Tibial nerve (tissue), 4 donors: ENCODE data around the gene VENTX. TPM values are rescaled to one million over a fixed set of nuclear protein-coding genes. Genes with fewer than 3 reads are reported as not detected.

Experiments used
- DNase-seq, 2 donors: peaks; one replicate each; pipeline ENCODE4 v3.0.0-alpha.2; 2019; ENCODE audit warnings: low spot score in 2 of 2
- H3K27ac ChIP-seq, 4 donors: fragments of 200-600 bp; sonication (generic) in 3 of 4; one replicate each; pipeline ENCODE4 v1.5.1; 2017 to 2019; ENCODE audit warnings: mild to moderate bottlenecking in 1 of 4
- H3K27me3 ChIP-seq, 2 donors: fragments of 200-600 bp; sonication (generic) in 1 of 2; one replicate each; pipeline versions ENCODE4 v1.5.1 to v1.6.0; 2017 to 2019
- H3K36me3 ChIP-seq, 3 donors: fragments of 200-600 bp; sonication (generic); one replicate each; pipeline ENCODE4 v1.5.1; 2018 to 2019
- H3K4me1 ChIP-seq, 4 donors: fragments of 200-600 bp; sonication (generic) in 3 of 4; one replicate each; pipeline ENCODE4 v1.5.1; 2017 to 2019
- H3K4me3 ChIP-seq, 4 donors: fragments of 200-600 bp; sonication (generic) in 3 of 4; one replicate each; pipeline ENCODE4 v1.5.1; 2017 to 2019; ENCODE audit warnings: mild to moderate bottlenecking in 1 of 4, moderate library complexity in 1 of 4
- H3K9me3 ChIP-seq, 4 donors: fragments of 200-600 bp; sonication (generic) in 3 of 4; one replicate each; pipeline ENCODE4 v1.5.1; 2017 to 2019
- EP300 ChIP-seq, 2 donors: sonication (generic); formaldehyde crosslinking; IDR thresholded peaks; one replicate each; pipeline ENCODE4 v1.6.1; 2017; ENCODE audit warnings: antibody characterized with exemption in 2 of 2, mild to moderate bottlenecking in 1 of 2
- POLR2A ChIP-seq, 2 donors: fragments of 450-650 bp; IDR thresholded peaks; one replicate each; pipeline ENCODE4 v1.6.1; 2017; ENCODE audit warnings: antibody characterized with exemption in 2 of 2, mild to moderate bottlenecking in 2 of 2, moderate library complexity in 2 of 2
- WGBS, 2 donors: methylation state at CpG; one replicate each; pipeline ENCODE4 v1.1.5; 2018; 5-methylcytosine and 5-hydroxymethylcytosine counted together
- total RNA-seq, 4 donors: library from RNA; depleted of rRNA; stranded (reverse); fragments of >200 nt; gene quantifications; one replicate each; pipeline ENCODE4 v1.1.0, GENCODE V29; 2016
- TF ChIP-seq, protein P1 (sequence below), 5 experiments: fragments of 200-600 bp in 3 of 5; fragments of 450-650 bp in 2 of 5; sonication (generic) in 3 of 5; IDR thresholded peaks; one replicate each; pipeline ENCODE4 v1.5.1; 2016 to 2019; ENCODE audit warnings: antibody characterized with exemption in 5 of 5, mild to moderate bottlenecking in 3 of 5, moderate library complexity in 2 of 5

VENTX gene
- total RNA-seq, 4 donors from 2014 or later, result 2.5 to 10.5 (median 4.9) TPM

DNA sequence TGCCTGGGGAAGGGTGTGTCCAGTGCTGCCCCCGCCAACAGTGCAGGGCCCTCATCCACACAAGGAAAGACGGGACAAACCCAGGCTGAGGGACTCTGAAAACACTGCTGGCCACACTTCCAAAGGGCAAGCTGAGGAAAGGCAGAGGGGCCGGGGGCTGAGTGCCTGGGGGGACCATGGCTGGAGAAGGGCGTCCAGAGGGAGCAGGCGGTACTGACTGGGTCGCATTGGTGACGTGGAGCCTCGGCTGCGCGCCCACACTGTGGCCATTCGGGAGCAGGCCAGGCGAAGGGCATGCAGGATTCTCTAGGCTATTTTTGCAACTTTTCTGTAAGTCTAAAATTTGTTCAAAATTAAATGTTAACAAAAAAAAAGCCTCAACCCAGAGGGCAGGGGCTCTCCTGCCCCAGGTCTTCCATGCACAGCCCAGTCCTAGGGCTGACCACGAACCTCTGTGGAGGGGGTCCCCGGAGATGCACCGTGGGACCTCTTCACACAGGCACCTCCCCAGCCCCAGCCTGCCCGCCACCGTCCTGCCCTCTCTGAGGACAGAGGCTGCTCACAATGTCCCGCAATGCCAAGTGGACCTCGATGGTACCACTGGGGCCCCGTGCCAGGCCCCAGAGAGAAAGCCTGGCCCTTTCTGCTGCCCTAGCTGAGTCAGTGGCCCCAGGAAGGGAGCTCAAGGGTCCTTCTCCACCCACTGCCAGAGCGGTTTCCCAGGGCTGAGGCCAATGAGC lies 28.6 kb downstream of the VENTX start:
- peaks cover 0 to 47% (median 0%) of the 10 kb centered on the region in 3 donors for H3K36me3 ChIP-seq
- WGBS, 2 donors, result 82 to 85% methylated on average over 17 to 21 of the region's 21 CpGs

DNA sequence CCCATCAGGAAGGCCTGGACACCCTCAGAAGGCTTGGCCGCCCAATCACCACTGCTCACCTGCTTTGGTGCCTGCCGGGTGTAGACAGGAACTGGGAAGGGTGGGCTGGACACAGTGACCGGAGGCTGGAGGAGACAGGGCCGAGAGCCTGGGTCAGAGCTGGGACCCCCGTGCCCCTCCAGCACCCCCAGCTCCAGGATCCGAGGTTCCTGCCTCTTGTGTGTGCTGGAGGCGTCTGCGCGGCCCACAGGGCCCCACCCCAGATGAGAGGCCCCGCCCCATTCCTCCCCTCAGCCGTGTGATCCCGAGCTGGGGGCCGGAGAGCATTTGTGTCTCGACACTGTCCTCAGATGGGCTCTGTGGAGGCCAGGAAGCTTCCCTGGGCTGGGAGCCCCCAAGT lies 29.6 kb downstream of the VENTX start:
- no peak overlapping the region for H3K4me3 ChIP-seq

More for the DNA sequence above, 28.6 kb downstream of the VENTX start:
- no peak overlapping the region for H3K27ac ChIP-seq
- peaks cover 0 to 18% (median 8%) of the 10 kb centered on the region in 4 donors for H3K4me1 ChIP-seq
- TF ChIP-seq POLR2A (IDR thresholded peaks at IDR 0.05) (no peak), EP300 (IDR thresholded peaks at IDR 0.05) (no peak)
- TF ChIP-seq, protein P1, sequence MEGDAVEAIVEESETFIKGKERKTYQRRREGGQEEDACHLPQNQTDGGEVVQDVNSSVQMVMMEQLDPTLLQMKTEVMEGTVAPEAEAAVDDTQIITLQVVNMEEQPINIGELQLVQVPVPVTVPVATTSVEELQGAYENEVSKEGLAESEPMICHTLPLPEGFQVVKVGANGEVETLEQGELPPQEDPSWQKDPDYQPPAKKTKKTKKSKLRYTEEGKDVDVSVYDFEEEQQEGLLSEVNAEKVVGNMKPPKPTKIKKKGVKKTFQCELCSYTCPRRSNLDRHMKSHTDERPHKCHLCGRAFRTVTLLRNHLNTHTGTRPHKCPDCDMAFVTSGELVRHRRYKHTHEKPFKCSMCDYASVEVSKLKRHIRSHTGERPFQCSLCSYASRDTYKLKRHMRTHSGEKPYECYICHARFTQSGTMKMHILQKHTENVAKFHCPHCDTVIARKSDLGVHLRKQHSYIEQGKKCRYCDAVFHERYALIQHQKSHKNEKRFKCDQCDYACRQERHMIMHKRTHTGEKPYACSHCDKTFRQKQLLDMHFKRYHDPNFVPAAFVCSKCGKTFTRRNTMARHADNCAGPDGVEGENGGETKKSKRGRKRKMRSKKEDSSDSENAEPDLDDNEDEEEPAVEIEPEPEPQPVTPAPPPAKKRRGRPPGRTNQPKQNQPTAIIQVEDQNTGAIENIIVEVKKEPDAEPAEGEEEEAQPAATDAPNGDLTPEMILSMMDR (IDR thresholded peaks at IDR 0.05), result no peak
- no peaks in the 10 kb centered on the region for H3K9me3 ChIP-seq
- no peak for DNase-seq
- H3K27me3 ChIP-seq, result no peaks in the 10 kb centered on the region
- no peak overlapping the region for H3K4me3 ChIP-seq

DNA sequence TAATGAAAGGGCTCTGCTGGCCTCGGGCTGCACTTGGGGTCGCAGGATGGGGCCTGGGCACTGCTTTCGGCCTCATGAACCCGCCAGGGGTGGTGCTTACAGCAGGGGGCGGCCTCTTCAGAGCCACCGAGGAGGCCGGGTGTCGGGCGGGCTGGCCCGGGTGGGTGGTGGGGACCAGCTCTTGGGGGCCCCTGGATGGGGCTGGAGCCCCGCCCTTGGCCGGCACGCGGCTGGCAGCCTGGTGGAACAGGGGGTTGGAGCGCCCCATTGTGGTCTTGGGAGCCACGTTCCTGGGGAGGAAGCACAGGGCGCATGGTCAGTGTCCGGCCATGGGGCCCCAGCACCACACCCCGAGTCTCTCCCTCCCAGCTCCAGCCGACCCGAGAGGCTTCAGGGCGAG lies 30.2 kb downstream of the VENTX start:
- no peak overlapping the region for H3K27ac ChIP-seq
- peaks cover 0 to 63% (median 0%) of the 10 kb centered on the region in 3 donors for H3K36me3 ChIP-seq
- DNase-seq, result no peak
- TF ChIP-seq EP300 (IDR thresholded peaks at IDR 0.05), result no peak
- no peak for TF ChIP-seq POLR2A (IDR thresholded peaks at IDR 0.05)
- TF ChIP-seq, protein P1 (IDR thresholded peaks at IDR 0.05), result no peak
- H3K9me3 ChIP-seq, result no peaks in the 10 kb centered on the region
- 80 to 82% methylated on average over 6 to 20 of the region's 22 CpGs for WGBS, 2 donors
- peaks cover 0 to 7% (median 3%) of the 10 kb centered on the region in 4 donors for H3K4me1 ChIP-seq
- H3K4me3 ChIP-seq, result no peak overlapping the region
- H3K27me3 ChIP-seq, result no peaks in the 10 kb centered on the region

More for the DNA sequence above, 29.6 kb downstream of the VENTX start:
- Histone ChIP-seq H3K36me3 (peaks cover 0 to 58% (median 0%) of the 10 kb centered on the region in 3 donors), H3K4me1 (peaks cover 0 to 12% (median 5%) of the 10 kb centered on the region in 4 donors), H3K9me3 (no peaks in the 10 kb centered on the region), H3K27me3 (no peaks in the 10 kb centered on the region), H3K27ac (no peak overlapping the region)
- no peak for DNase-seq
- TF ChIP-seq, protein P1 (IDR thresholded peaks at IDR 0.05), result no peak
- 72 to 79% methylated on average over 8 to 14 of the region's 14 CpGs for WGBS, 2 donors

DNA sequence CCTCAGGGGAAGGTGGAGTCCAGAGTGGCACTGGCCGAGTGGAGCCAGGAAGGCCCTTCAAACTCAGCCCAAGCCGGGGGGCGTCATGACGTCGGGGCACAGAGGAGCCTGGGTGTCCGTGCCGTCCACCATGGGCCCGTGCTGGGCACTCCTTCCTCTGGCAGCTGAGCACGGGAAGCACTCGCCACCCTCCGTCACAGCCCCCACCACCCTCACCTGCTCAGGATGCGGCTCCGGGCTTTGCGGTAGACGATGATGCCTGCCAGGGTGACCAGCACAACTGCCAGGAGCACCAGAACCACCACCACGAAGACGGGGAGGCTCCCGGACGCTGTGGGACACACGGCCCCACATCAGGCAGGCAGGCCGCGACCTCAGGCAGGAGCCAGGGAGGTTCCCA lies 30.9 kb downstream of the VENTX start:
- 84 to 95% methylated on average over 12 to 15 of the region's 22 CpGs for WGBS, 2 donors
- Histone ChIP-seq H3K9me3 (no peaks in the 10 kb centered on the region), H3K4me1 (peaks cover 0 to 6% (median 3%) of the 10 kb centered on the region in 4 donors), H3K36me3 (peaks cover 0 to 70% (median 0%) of the 10 kb centered on the region in 3 donors), H3K27ac (no peak overlapping the region), H3K27me3 (no peaks in the 10 kb centered on the region), H3K4me3 (no peak overlapping the region)
- TF ChIP-seq, protein P1 (IDR thresholded peaks at IDR 0.05), result no peak
- no peak for TF ChIP-seq EP300 (IDR thresholded peaks at IDR 0.05)
- no peak for TF ChIP-seq POLR2A (IDR thresholded peaks at IDR 0.05)
- DNase-seq, result no peak

DNA sequence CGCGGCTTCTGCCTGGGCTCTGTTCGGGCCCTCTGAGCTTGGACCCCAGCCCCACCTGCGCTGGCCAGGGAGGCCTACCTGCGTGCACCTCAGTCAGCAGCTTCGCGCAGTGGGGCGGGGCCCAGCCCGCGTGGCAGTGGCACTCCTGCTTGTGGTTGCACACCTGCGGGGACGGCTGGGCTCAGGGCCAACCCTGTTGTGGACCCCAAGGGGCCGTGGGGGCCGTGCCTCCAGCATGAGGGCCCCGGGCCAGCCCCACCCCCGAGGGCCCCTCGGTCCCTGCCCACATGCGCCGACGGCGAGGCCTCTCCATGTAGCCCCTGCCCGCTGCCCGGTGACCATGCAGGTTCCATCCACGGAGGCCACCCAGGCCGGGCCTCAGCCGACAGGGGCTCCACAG lies 31.7 kb downstream of the VENTX start:
- H3K36me3 ChIP-seq, result peaks cover 0 to 74% (median 0%) of the 10 kb centered on the region in 3 donors
- WGBS, 2 donors, result 74 to 84% methylated on average over 6 to 26 of the region's 26 CpGs
- TF ChIP-seq, protein P1 (IDR thresholded peaks at IDR 0.05), result no peak
- TF ChIP-seq EP300 (IDR thresholded peaks at IDR 0.05) (no peak), POLR2A (IDR thresholded peaks at IDR 0.05) (no peak)
- H3K27me3 ChIP-seq, result peaks cover 0 to under 1% of the 10 kb centered on the region in 2 donors
- DNase-seq, result no peak
- H3K4me3 ChIP-seq, result no peak overlapping the region
- H3K27ac ChIP-seq, result no peak overlapping the region
- H3K4me1 ChIP-seq, result peaks cover 0 to 3% (median 1%) of the 10 kb centered on the region in 4 donors
- H3K9me3 ChIP-seq, result no peaks in the 10 kb centered on the region
